Inflammatory macrophage treated with lipopolysaccharide for 1 hour (primary cell): ENCODE data around the gene CNIH3.

Experiments
- DNase-seq, 2 donors: peaks; one replicate each; pipeline ENCODE4 v3.0.0-alpha.2; 2020 to 2022

CNIH3 gene

DNA sequence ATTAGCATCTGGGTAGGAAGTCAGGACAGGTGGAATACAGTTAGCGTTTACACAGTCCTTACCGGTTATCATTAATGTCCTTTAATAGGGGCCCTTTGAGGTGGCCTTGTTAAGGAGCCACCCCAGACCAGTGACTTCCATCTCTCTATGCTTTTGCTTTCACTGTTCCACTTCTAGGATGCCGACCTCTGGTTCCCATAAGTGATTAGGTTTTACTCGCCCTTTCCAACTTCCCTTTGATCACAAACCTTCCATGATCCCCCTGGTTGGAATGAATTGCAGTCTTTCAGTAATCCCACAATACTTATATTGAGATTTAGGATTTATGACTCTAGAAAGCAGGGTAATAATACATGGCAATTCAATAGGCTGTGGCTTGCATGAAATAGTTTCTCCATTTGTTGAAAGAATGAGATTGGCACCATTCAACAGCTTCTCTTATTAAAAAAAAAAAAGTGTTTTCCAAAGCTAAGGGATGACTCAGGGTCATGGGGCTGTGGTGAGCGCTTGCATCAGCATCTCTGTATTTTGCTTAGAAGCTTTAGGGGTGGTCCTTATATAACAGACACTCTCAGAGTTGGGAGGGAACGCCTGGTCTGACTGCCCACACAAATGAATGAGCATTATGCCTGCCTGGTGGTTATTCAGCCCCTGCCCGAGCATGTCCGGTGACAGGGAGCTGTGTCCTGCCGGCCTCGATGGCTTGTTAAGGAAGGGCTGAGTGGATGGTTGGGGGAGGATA lies 110.5 kb downstream of the CNIH3 start:
- peak; percentile 93 to 98 for DNase-seq

DNA sequence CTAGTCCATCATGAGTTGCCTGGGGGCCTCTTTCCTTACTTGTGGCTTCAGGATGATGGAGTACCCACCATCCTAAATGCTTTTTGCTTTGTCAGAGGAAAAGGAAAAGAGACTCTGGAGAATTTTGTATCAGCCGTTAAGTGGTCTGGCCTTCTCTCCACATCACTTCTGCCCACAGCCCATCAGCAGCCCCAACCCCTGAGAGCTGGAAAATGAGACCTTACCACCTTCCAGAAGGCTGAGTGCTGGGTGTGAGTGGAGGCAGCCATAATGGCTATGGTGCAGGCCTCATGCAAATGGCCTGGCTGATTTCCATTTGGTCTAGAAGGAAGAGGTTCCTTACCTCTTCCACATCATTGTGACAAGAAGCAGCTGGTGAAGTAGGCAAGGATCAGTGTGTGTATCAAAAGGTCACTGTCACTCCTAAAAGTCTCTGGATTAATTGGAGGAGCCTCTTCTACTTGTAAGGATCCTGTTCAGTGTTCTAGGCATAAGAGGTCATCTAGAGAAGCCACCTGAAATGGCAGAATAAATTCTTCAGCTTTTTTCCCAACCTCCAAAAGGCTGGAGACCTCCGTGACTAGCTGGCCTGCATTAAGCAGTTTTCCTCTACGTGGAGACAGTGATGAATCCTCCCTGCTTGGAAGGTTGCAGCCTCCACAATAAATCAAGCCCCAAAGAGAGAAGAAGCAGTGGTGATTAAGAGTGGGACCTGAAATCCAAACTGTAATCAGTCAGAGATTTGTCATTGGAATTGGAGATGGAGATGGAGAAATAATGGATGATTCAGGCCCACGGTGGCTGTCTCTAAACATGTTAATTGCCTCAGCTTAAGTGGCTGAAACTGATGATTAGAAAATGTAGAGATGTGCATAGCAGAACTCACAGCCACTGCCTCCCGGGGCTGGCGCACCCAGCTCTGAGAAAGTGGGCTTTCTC lies 111.5 kb downstream of the CNIH3 start:
- peak in 1 of 2 donors; percentile 65 for DNase-seq

GRCh38 chr1:224730540-224730939 lies 114.4 kb downstream of the CNIH3 start:
- DNase-seq = no peak

DNA sequence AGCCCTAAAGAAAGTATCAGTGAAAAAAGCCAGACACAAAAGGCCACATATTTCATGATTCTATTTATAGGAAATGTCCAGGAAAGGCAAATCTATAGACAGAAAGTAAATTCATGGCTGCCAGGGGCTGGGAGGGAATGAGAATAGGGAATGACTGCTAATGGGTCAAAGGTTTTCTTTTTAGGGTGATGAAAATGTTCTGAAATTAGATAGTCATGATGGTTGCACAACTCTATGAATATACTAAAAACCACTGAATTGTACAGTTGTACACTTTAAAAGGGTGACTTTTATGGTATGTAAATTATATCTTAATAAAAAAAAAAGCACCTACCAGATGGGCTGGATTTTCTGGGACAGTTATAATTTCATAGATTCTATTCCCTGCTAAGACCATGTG lies 114.8 kb downstream of the CNIH3 start:
- peak; percentile 35 to 66 for DNase-seq

GRCh38 chr1:224731633-224732032 lies 115.5 kb downstream of the CNIH3 start:
- DNase-seq = no peak

DNA sequence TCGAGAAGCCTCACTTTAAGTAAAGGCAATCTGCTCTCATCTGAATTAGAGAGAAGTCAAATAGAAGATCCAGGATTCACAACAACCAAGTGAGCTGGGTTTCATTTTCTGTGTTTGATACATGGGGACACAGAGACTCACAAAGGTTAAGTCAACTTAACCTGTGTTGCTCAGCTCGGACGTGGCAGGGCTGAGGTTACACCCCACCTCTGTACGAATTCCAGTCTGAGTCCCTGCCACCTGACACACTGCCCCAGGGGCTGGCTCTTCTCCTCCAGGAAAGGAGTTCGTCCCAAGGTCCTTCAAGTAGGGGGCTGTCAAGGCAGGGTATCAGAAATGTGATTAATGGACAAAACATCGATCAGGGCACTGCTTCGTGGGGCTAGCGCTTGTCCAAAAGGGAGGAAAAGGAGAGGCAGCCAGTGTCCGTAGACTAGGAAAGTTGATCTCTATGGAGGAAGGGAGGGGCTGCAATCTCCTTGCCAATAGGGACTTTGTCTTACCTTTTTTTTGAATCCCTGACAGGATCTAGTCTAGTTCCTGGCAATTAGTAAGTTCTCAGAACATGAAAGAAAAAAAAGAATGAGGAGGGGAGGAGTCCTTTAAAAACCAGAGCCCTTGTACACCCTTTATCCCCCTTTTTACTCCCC lies 116.4 kb downstream of the CNIH3 start:
- DNase-seq = no peak

- peak in 1 of 2 donors; percentile 79 for DNase-seq
Observed at GRCh38 chr1:224733027-224733911, 117.2 kb downstream of the CNIH3 start.

GRCh38 chr1:224734261-224734935 lies 118.3 kb downstream of the CNIH3 start:
- no peak for DNase-seq

DNA sequence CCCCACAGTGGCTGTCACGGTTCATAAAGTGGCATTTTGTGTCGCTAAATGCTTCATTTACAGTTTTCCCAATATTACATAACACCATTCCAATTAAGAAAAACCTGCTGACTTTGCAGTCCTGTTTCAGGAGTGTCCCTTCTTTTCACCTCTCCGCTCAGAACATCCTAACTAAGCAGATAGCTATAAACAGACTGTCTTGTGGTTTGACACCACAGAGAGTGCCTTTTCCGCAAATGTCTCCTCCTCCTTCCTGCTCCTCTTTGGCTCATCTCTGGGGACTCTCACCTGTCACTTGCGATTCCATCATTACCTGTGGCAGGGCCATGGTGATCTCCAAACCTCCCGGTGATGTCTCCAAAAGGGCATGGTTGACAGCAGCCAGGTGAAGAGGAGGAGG lies 119.0 kb downstream of the CNIH3 start:
- DNase-seq = no peak

DNA sequence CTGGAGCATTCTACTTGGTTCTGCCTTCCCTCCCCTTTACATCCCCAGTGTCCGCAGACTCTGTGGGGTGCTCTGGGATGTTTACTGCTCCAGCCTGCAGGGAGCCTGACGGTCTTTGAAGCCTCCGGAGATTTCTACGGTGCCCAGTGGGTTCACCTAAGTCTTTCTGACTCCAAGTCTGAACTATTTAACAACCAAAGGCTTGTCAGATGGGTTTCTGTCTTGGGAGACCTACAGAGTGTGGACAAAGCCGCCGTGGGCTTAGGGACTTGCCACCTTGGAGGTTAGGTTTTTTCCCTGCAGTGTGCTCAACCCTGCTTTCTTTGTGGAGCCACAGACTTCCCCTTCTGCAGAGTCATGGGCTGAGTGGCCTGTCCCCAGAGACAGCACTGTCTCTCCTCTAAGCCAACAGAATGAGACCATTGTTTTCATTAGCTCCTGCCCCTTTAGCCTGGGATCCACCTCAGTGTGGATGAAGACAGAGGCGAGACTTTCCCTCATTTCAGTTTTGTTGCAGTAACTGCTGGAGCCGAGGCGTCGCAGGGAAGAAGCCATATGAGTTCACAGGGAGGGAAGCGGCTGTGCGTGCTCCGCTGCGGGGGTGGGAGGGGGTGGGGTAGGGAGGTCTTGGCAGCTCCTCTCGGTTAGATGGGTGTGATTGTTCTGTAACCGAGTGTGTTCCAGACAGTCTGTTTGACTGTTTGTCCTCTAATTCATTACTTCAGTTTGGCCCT lies 120.7 kb downstream of the CNIH3 start:
- DNase-seq = peak; percentile 59 to 95

DNA sequence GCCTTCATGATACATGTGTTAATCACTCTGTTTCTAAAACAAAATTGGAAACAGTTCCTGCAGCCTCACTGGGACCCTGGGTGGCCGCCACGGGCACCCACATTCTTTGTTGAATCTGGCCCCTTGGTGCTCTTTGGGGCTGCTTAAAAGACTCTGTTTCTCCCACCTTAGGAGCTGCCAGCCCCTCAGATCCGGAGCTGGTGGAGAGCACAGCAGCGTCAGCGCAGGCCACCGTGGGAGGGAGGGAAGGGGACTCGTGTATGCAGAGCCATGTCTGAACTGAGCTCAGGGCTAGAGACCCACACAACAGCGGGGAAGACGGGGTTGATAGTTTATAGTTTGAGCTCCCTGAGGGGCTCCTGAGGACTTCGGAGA lies 121.2 kb downstream of the CNIH3 start:
- DNase-seq = no peak

DNA sequence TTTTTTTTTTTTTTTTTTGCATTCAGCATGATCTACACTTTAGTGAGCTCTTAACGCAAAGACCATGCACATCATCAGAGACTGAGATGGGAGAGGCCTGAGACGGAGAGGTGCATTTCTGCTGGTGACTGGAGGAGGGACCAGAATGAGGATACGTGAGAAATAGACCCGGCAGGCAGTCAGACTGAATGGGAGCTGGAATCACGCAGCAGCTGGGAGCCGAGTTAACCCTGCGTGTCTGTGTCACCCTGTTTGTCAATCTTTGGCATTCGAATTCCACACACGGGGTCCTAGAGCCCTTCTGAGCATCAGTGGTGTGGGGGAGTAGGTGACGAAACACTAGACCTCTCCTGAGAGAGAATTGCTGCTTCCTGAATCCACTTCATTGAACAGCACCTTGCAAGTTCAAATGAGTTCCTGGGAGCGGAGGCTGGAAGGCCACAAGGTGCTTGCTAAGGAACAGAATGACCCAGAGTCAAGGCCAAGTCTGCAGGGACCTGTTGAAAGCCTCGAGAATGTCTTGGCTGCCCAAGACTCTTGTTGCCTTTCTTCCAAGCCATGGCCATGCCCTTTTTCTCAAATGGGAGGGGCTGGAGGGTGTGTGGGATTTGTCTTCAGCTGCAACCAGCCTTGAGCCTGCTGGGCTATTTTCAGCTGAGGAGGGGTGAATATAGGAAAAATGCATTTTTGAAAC lies 123.3 kb downstream of the CNIH3 start:
- DNase-seq = no peak

GRCh38 chr1:224739997-224740684 lies 124.0 kb downstream of the CNIH3 start:
- DNase-seq = no peak

DNA sequence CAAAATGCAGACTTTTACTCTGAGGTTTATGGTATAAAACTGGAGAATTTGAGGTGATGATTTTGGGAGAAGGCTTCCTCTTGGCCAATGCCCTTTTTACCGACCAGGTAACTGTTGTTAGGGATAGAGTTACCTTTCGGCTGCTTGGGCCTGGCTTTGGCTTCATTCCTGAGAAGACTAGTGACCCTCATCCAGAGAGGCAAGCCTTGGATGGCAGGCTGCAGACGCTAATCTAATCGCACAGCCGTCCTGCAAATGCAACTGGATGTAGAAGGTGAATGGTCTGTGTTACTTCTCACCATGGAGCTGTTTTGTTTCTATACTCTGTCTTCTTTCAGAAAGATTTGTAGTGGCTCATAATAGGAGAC lies 124.6 kb downstream of the CNIH3 start:
- no peak for DNase-seq

GRCh38 chr1:224742349-224742748 lies 126.2 kb downstream of the CNIH3 start:
- no peak for DNase-seq

- no peak for DNase-seq
Observed at GRCh38 chr1:224743608-224744164, 127.6 kb downstream of the CNIH3 start.

DNA sequence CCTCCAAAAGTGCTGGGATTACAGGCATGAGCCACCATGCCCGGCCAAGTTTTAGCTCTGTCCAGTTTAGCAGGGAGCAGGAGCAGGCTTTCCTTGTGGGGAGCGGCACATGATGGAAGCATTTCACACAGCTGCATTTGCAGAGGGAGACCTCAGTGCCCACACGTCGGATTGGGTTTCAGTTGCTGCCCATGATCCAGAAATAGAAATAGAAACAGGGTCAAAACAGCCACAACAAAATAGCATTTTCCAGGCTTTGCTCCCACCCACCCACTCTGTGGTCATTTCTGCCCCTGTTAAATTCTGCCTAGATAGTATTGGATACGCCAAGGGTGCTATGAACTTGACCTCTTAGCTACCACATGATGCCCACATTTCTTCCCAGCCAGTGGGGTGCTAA lies 128.4 kb downstream of the CNIH3 start:
- DNase-seq = no peak

DNA sequence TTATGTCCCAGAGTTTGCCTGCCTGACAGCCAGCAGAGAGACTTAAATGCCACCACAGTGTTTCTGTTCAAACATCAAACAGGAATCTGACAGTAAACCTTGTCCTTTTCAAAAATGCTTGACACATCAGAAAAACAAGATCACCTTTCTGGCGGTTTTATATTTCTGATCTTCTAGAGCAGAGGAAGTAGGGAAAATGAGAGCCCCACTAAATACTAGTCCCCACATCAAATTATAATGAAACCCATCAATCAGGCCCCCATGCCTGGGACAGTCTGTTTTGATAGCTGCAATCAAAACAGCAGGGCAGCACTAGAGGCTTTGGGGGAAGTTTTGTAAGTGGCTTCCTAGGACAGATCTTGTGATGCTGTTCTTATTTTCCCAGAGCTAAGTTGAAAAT lies 129.3 kb downstream of the CNIH3 start:
- no peak for DNase-seq

DNA sequence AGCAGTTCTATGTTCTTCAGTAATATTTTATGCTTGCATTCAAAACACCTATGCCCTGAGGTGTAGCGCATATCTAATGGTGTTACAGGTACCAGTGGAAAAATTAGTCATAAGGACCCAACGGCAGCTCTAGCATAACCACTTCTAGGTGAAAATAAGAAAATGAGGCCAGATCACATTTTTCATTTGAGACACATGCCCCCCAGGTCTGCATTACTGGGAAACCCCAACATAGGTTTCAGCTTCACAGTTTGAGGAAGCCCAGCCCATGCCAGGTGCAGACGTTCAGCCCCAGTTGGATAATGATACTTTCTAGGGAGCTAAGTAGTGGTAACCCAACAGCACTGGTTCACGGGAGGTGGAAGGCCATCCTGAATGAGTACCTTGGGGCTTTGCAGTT lies 129.8 kb downstream of the CNIH3 start:
- no peak for DNase-seq

GRCh38 chr1:224747578-224747977 lies 131.5 kb downstream of the CNIH3 start:
- peak; percentile 76 to 93 for DNase-seq
